H1 (cell line): ENCODE measurements around the gene ARHGAP26. TPM values are rescaled to one million over a fixed set of nuclear protein-coding genes. Genes with fewer than 3 reads are reported as not detected.

Experiments
- CTCF ChIA-PET: fragments of 300-600 bp; sonication (Branson Sonifier 250); formaldehyde crosslinking; loops from one replicate; lab custom pipeline; 2021; ENCODE audit not compliant: partially characterized antibody; lab: Charles Lee
- POLR2A ChIA-PET: fragments of 300-600 bp; sonication (Branson Sonifier 250); formaldehyde crosslinking; loops from one replicate; lab custom pipeline; 2021; ENCODE audit warnings: inconsistent platforms; ENCODE audit not compliant: partially characterized antibody; lab: Charles Lee
- DNase-seq, 2 experiments: peaks; one replicate each; pipeline versions ENCODE4 v3.0.0 to v3.0.0-alpha.2; 2010 to 2022; ENCODE audit warnings: low spot score in 2 of 2, low read depth in 1 of 2, mixed read lengths in 1 of 2
- FAIRE-seq: peaks from 2 replicates; lab custom pipeline; 2011; peaks lifted over from hg19 to GRCh38; lab: Jason Lieb, UNC
- H2AFZ ChIP-seq: 2 replicates; pipeline ENCODE4 v1.8.1; 2012; ENCODE audit warnings: low read length, inconsistent platforms
- H2AK5ac ChIP-seq: 2 replicates; pipeline ENCODE4 v1.6.1; 2013; ENCODE audit warnings: low read depth, low read length
- H2BK120ac ChIP-seq: replicated peaks from 2 replicates; pipeline ENCODE3; 2013; ENCODE audit warnings: low read depth, low read length, inconsistent platforms
- H2BK12ac ChIP-seq: 2 replicates; pipeline ENCODE4 v1.6.1; 2013; ENCODE audit warnings: low read depth, low read length
- H2BK15ac ChIP-seq: 2 replicates; pipeline ENCODE4 v1.6.1; 2013; ENCODE audit warnings: low read length
- H2BK20ac ChIP-seq: 2 replicates; pipeline ENCODE4 v1.6.1; 2013; ENCODE audit warnings: low read length
- H2BK5ac ChIP-seq: 2 replicates; pipeline ENCODE4 v1.6.1; 2013; ENCODE audit warnings: low read depth, low read length
- H3K14ac ChIP-seq: 2 replicates; pipeline ENCODE4 v1.6.1; 2013; ENCODE audit warnings: inconsistent platforms; ENCODE audit not compliant: insufficient read length
- H3K18ac ChIP-seq: 2 replicates; pipeline ENCODE4 v1.6.1; 2013; ENCODE audit warnings: low read length; ENCODE audit errors: extremely low read depth
- H3K23ac ChIP-seq: 2 replicates; pipeline ENCODE4 v1.6.1; 2013; ENCODE audit warnings: inconsistent platforms; ENCODE audit not compliant: insufficient read length
- H3K23me2 ChIP-seq: 2 replicates; pipeline ENCODE4 v1.6.1; 2013; ENCODE audit warnings: low read depth, low read length
- H3K27ac ChIP-seq: 2 replicates; pipeline ENCODE4 v1.6.1; 2011; ENCODE audit warnings: low read depth, low read length, inconsistent platforms
- H3K27me3 ChIP-seq, 4 experiments: replicated peaks in 1 of 4; 1 replicate in 1 of 4; 2 replicates in 3 of 4; pipeline versions ENCODE4 v1.6.1 to v1.8.1; 2011 to 2013; ENCODE audit warnings: low read length in 3 of 4, mild to moderate bottlenecking in 3 of 4, inconsistent platforms in 2 of 4, mixed read lengths in 2 of 4, moderate library complexity in 1 of 4; ENCODE audit not compliant: control insufficient read depth in 3 of 4, insufficient read depth in 3 of 4; ENCODE audit errors: extremely low read depth in 1 of 4
- H3K36me3 ChIP-seq, 4 experiments: 2 replicates each; pipeline versions ENCODE4 v1.6.1 to v1.8.1; 2011 to 2013; ENCODE audit warnings: mild to moderate bottlenecking in 4 of 4, low read length in 3 of 4, moderate library complexity in 2 of 4, control low read depth in 1 of 4, inconsistent platforms in 1 of 4; ENCODE audit not compliant: insufficient read depth in 4 of 4, control insufficient read depth in 2 of 4
- H3K4ac ChIP-seq: replicated peaks from 2 replicates; pipeline ENCODE3; 2013; ENCODE audit warnings: low read length, low read depth, mixed read lengths, inconsistent platforms; ENCODE audit not compliant: insufficient read length
- H3K4me1 ChIP-seq, 4 experiments: replicated peaks in 1 of 4; 1 replicate in 1 of 4; 2 replicates in 3 of 4; pipeline versions ENCODE4 v1.6.1 to v1.8.1; 2011 to 2013; ENCODE audit warnings: low read length in 3 of 4, inconsistent platforms in 2 of 4, mixed read lengths in 1 of 4; ENCODE audit not compliant: insufficient read depth in 4 of 4, control insufficient read depth in 3 of 4
- H3K4me2 ChIP-seq, 2 experiments: 2 replicates each; pipeline versions ENCODE4 v1.6.1 to v1.8.1; 2011 to 2013; ENCODE audit warnings: low read depth in 2 of 2, low read length in 2 of 2, control low read depth in 1 of 2, inconsistent platforms in 1 of 2, mild to moderate bottlenecking in 1 of 2; ENCODE audit not compliant: insufficient read depth in 1 of 2
- H3K4me3 ChIP-seq, 4 experiments: fragments of 200-600, 300-600 bp in 1 of 4; sonication (generic), shearing (Covaris generic), sonication (Bioruptor Twin) in 1 of 4; 2 replicates each; pipeline versions ENCODE4 v1.5.1 to v1.8.1; 2011 to 2016; ENCODE audit warnings: low read length in 4 of 4, low read depth in 3 of 4, control low read depth in 2 of 4, inconsistent platforms in 2 of 4, mild to moderate bottlenecking in 2 of 4, mixed read lengths in 1 of 4, moderate library complexity in 1 of 4; ENCODE audit not compliant: insufficient read depth in 2 of 4; ENCODE audit errors: extremely low read depth in 1 of 4
- H3K56ac ChIP-seq: replicated peaks from 2 replicates; pipeline ENCODE3; 2013; ENCODE audit warnings: low read depth, mild to moderate bottlenecking, mixed read lengths, low read length, inconsistent platforms; ENCODE audit not compliant: insufficient read length
- H3K79me1 ChIP-seq: 2 replicates; pipeline ENCODE4 v1.6.1; 2013; ENCODE audit warnings: low read depth, low read length, control low read depth
- H3K79me2 ChIP-seq, 2 experiments: 2 replicates each; pipeline versions ENCODE4 v1.6.1 to v1.8.1; 2012 to 2013; ENCODE audit warnings: low read length in 2 of 2, mild to moderate bottlenecking in 2 of 2, inconsistent platforms in 1 of 2; ENCODE audit not compliant: insufficient read depth in 2 of 2, control insufficient read depth in 1 of 2
- H3K9ac ChIP-seq, 4 experiments: replicated peaks in 1 of 4; 1 replicate in 1 of 4; 2 replicates in 3 of 4; pipeline versions ENCODE4 v1.6.1 to v1.8.1; 2011 to 2013; ENCODE audit warnings: low read depth in 3 of 4, low read length in 3 of 4, control low read depth in 2 of 4, mild to moderate bottlenecking in 2 of 4, moderate library complexity in 2 of 4, inconsistent platforms in 1 of 4; ENCODE audit errors: extremely low read depth in 1 of 4
- H3K9me3 ChIP-seq, 2 experiments: 2 replicates each; pipeline versions ENCODE4 v1.6.1 to v1.8.1; 2012 to 2013; ENCODE audit warnings: mild to moderate bottlenecking in 2 of 2, moderate library complexity in 2 of 2, control low read depth in 1 of 2, inconsistent platforms in 1 of 2, low read depth in 1 of 2, low read length in 1 of 2, mixed read lengths in 1 of 2; ENCODE audit not compliant: insufficient read depth in 2 of 2
- H4K20me1 ChIP-seq, 2 experiments: replicated peaks in 1 of 2; 2 replicates each; pipeline versions ENCODE3 to v1.8.1; 2011 to 2013; ENCODE audit warnings: inconsistent platforms in 2 of 2, low read length in 2 of 2, mild to moderate bottlenecking in 1 of 2; ENCODE audit not compliant: insufficient read depth in 2 of 2, control insufficient read depth in 1 of 2
- H4K5ac ChIP-seq: 2 replicates; pipeline ENCODE4 v1.6.1; 2013; ENCODE audit warnings: low read length, low read depth, mixed read lengths, inconsistent platforms; ENCODE audit not compliant: insufficient read length
- H4K8ac ChIP-seq: 2 replicates; pipeline ENCODE4 v1.8.0; 2013; ENCODE audit warnings: mild to moderate bottlenecking, moderate library complexity, low read length, inconsistent platforms; ENCODE audit not compliant: insufficient read depth; ENCODE audit errors: extremely low read depth
- H4K91ac ChIP-seq: replicated peaks from 2 replicates; pipeline ENCODE3; 2013; ENCODE audit warnings: low read length, mixed read lengths, inconsistent platforms; ENCODE audit not compliant: insufficient read length
- E2F6 ChIP-seq: IDR thresholded peaks from 2 replicates; pipeline ENCODE4 v1.6.1; 2012; ENCODE audit warnings: inconsistent platforms
- JUN ChIP-seq: IDR thresholded peaks from 2 replicates; pipeline ENCODE4 v1.6.1; 2011; ENCODE audit warnings: low read depth, mild to moderate bottlenecking, improper control_type of control experiment, low read length
- WGBS, 2 experiments: shearing (Covaris generic) in 1 of 2; methylation state at CpG; one replicate each; pipeline versions ENCODE4 v1.1.6 to v1.1.7; 2013 to 2015; ENCODE audit warnings: low lambda C conversion rate in 2 of 2, mixed read lengths in 2 of 2, inconsistent platforms in 1 of 2, low coverage in 1 of 2, missing lambda C conversion rate in 1 of 2; ENCODE audit not compliant: insufficient replicate concordance in 2 of 2, insufficient coverage in 1 of 2, insufficient read length in 1 of 2; ENCODE audit errors: extremely low coverage in 1 of 2, missing lambda C conversion rate in 1 of 2; 5-methylcytosine and 5-hydroxymethylcytosine counted together
- polyA plus RNA-seq, 7 experiments: library from polyadenylated mRNA; depleted of rRNA in 3 of 7; stranded (reverse) in 5 of 7; unstranded in 2 of 7; fragments of >200 nt in 5 of 7; fragments of 200-250 nt in 2 of 7; gene quantifications; 1 replicate in 5 of 7; 2 replicates in 1 of 7; 4 replicates in 1 of 7; pipeline versions ENCODE4 v1.2.1 to v1.2.3, GENCODE V29; 2011 to 2013; ENCODE audit warnings: missing spikeins in 2 of 7, mixed read lengths in 2 of 7
- total RNA-seq: library from RNA; stranded (reverse); fragmentation: NEBNext Ultra II Directional; extraction: Animal tissue kit (Norgen Biotek cat#: 25700); gene quantifications from 2 replicates; pipeline ENCODE4 v1.2.1, GENCODE V29; 2021

ARHGAP26 gene
- total and polyA plus RNA-seq, 2 of the 8 experiments (the other 6 are each of a cell fraction or from before 2014, with no cell fraction given), result 7.1 to 24.8 TPM

DNA sequence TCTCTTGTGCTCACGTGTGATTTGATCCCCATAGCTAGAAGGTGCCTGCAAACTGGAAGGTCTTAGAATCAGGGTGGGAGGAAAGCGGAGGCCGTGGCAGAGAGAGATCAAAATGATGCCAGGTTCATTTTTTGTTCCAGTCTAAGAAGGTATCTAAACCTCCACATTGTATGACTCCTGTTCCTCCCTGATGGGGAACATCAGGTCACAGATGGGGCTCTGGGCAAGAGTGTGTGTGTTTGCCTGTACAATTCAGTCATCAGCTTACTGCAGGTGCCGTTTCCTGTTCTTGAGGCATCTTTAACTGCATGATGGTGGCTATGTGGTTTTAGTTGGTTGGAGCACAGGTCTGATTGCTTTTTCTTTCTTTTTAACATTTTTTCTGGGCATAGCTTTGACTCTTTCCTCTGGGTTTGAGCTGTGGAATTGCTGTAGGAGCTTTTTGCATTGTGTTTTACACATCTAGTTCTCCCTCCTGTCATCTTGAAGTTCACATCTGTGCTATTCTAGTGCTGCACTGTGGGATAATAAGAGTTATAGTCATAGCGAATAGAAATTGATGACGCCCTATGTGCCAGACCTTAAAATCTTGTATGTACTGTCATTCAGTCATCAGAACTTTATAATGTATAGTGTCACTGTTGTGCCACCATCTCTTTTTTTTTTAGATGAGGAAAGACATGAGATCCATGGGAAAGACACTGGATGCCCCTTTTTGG is 30.8 kb downstream of the ARHGAP26 start:
- H3K23me2 ChIP-seq, result no peaks in the 10 kb centered on the region; the same call in 1 of the 2 replicates
- 90% methylated on average over 6 of the region's 6 CpGs; no CpG with 5 or more reads in 1 of the 2 experiments for WGBS, 2 experiments
- H3K4me2 ChIP-seq, result no peak overlapping the region
- H3K14ac ChIP-seq, result no peak overlapping the region
- H2AFZ ChIP-seq, result no peak overlapping the region
- H3K4ac ChIP-seq, result no peak overlapping the region
- no peak overlapping the region for H4K8ac ChIP-seq
- no peak overlapping the region for H2BK12ac ChIP-seq
- H2BK15ac ChIP-seq, result no peak overlapping the region
- H4K91ac ChIP-seq, result no peak overlapping the region
- no peak for DNase-seq
- H3K4me1 ChIP-seq, result peaks cover 0 to 12% (median 3%) of the 10 kb centered on the region in 4 experiments; a peak in 4 of 7 replicates
- H3K4me3 ChIP-seq, result no peak overlapping the region
- H4K5ac ChIP-seq, result no peak overlapping the region
- no peak overlapping the region for H3K18ac ChIP-seq
- no peaks in the 10 kb centered on the region for H3K36me3 ChIP-seq
- H3K56ac ChIP-seq, result no peak overlapping the region
- no peak for FAIRE-seq
- peaks cover 0 to 62% of the 10 kb centered on the region in 2 experiments; a peak in 2 of 4 replicates for H3K79me2 ChIP-seq
- no peak overlapping the region for H3K27ac ChIP-seq
- H3K27me3 ChIP-seq, result no peaks in the 10 kb centered on the region
- H2BK20ac ChIP-seq, result no peak overlapping the region
- peaks cover 21% of the 10 kb centered on the region for H3K79me1 ChIP-seq
- H3K9ac ChIP-seq, result no peak overlapping the region
- ChIA-PET POLR2A (no interaction called here), CTCF (interaction anchor here (1.3 to 1.5 kb wide), 2 partner anchors 48 to 53 kb away, joined by 4 to 5 read pairs; no protein-coding TSS in a partner anchor)
- H3K23ac ChIP-seq, result no peak overlapping the region
- no peak overlapping the region for H2BK5ac ChIP-seq
- H2AK5ac ChIP-seq, result no peak overlapping the region
- peaks cover 6 to 18% of the 10 kb centered on the region in 2 experiments for H4K20me1 ChIP-seq
- no peak overlapping the region for H2BK120ac ChIP-seq
- no peaks in the 10 kb centered on the region for H3K9me3 ChIP-seq
- no peak for TF ChIP-seq E2F6
- no peak for TF ChIP-seq JUN
